Measurements from ENCODE around the gene CYP11A1.

CYP11A1 gene

GRCh38 chr15:74340150-74340549 lies 27.3 kb downstream of the CYP11A1 start:
- FAIRE-seq = no peak

GRCh38 chr15:74339371-74339770 lies 28.1 kb downstream of the CYP11A1 start:
- no peak for FAIRE-seq

GRCh38 chr15:74338676-74339075 lies 28.8 kb downstream of the CYP11A1 start:
- FAIRE-seq = no peak

GRCh38 chr15:74337607-74338211 lies 29.7 kb downstream of the CYP11A1 start:
- FAIRE-seq = no peak

- FAIRE-seq = no peak
Observed at GRCh38 chr15:74337146-74337545, 30.3 kb downstream of the CYP11A1 start.

- FAIRE-seq = no peak
Observed at GRCh38 chr15:74336061-74337005, 31.1 kb downstream of the CYP11A1 start.

GRCh38 chr15:74335396-74335795 lies 32.0 kb downstream of the CYP11A1 start:
- FAIRE-seq = no peak

GRCh38 chr15:74334127-74334526 lies 33.3 kb downstream of the CYP11A1 start:
- no peak for FAIRE-seq

- no peak for FAIRE-seq
Observed at GRCh38 chr15:74333662-74334061, 33.8 kb downstream of the CYP11A1 start.

GRCh38 chr15:74333093-74333492 lies 34.4 kb downstream of the CYP11A1 start:
- FAIRE-seq = no peak

GRCh38 chr15:74332611-74333010 lies 34.8 kb downstream of the CYP11A1 start:
- no peak for FAIRE-seq

- no peak for FAIRE-seq
Observed at GRCh38 chr15:74332011-74332410, 35.4 kb downstream of the CYP11A1 start.

- no peak for FAIRE-seq
Observed at GRCh38 chr15:74330861-74331408, 36.5 kb downstream of the CYP11A1 start.

GRCh38 chr15:74328331-74329056 lies 39.0 kb downstream of the CYP11A1 start:
- no peak for FAIRE-seq

GRCh38 chr15:74327756-74328155 lies 39.7 kb downstream of the CYP11A1 start:
- no peak for FAIRE-seq

GRCh38 chr15:74326746-74327145 lies 40.7 kb downstream of the CYP11A1 start:
- no peak for FAIRE-seq

- no peak for FAIRE-seq
Observed at GRCh38 chr15:74324714-74325113, 42.7 kb downstream of the CYP11A1 start.

- no peak for FAIRE-seq
Observed at GRCh38 chr15:74322558-74323180, 44.8 kb downstream of the CYP11A1 start.

- no peak for FAIRE-seq
Observed at GRCh38 chr15:74320352-74321247, 46.8 kb downstream of the CYP11A1 start.

- no peak for FAIRE-seq
Observed at GRCh38 chr15:74319596-74320351, 47.7 kb downstream of the CYP11A1 start.

GRCh38 chr15:74319138-74319460 lies 48.3 kb downstream of the CYP11A1 start:
- no peak for FAIRE-seq
